IPS DF 19.7 (cell line): ENCODE data around the gene KMT2E.

Experiments used
- DNase-seq: peaks from one replicate; pipeline ENCODE4 v3.0.0-alpha.2; 2013; ENCODE audit warnings: low read depth, low spot score

KMT2E gene

GRCh38 chr7:105079348-105079747 lies 65.3 kb downstream of the KMT2E start:
- no peak for DNase-seq

DNA sequence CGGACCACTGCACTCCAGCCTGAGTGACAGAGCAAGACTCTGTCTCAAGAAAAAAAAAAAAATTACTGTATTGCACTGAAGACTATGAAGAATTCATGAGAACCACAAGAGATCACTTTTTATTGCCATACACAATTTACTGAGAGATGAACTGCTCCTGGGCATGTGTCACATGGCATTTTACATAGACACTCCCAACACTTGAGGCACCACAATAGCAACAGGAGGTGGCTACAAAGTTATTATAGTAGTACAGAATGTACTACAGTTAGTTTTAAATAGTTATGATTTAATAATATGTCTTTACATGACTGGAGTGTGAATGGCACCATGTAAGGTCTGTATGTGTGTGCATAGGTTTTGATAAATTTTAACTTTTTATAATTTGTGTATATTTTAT lies 70.6 kb downstream of the KMT2E start:
- DNase-seq, result no peak

DNA sequence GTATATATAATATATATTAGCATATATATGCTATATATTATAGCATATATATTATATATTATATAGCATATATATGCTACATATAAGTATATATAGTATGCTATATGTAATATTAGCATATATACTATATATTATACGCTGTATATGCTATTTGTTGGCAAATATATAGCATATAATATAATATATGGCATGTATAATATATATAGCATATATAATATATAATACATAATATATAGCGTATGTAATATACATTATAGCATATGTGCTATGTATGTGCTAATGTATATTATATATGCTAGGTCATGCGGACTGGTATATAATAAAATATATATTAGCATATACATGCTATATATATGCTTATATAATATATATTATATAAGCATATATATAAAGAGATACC lies 72.8 kb downstream of the KMT2E start:
- DNase-seq, result no peak

DNA sequence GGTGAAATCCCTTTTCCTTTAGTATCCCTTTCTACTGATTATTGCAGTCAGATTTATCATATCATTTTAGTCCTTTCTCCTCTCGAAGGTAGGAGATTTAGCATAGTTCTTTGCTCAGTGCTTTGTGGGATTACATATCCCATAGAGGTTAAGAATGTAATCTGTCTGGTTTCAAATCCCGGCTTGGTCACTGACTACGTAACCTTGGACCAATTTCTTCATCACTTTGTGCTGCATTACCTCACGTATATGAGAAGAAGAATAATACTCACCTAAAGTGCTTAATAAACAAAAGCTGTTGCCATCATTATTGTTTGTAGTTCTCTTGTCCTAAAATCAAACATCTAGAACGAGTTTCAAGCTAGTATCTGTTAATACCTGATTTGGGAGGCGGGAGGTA lies 74.0 kb downstream of the KMT2E start:
- no peak for DNase-seq

DNA sequence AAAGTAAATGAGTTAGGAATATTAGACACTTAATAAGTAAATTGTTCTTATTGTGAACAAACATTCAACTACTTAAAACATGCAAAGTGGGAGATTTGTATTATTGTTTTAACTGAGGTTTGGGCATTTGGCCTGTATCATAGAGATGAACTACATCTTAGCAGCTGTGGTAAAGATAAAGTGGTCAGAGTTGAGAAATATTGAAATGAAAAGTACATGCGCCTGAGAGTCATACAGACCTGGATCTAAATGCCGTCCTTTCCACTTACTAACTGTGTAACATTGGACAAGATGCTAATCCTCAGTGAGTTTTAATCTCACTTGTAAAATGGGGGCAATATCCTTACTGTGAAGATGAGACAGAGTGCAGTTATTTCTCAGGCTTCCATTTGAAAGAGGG lies 74.5 kb downstream of the KMT2E start:
- no peak for DNase-seq

GRCh38 chr7:105094966-105095365 lies 81.0 kb downstream of the KMT2E start:
- no peak for DNase-seq

- no peak for DNase-seq
These were observed 82.3 kb downstream of the KMT2E start for GRCh38 chr7:105096306-105096705.

- DNase-seq, result no peak
These were observed 83.6 kb downstream of the KMT2E start for GRCh38 chr7:105097619-105098018.

- DNase-seq, result no peak
These were observed 85.0 kb downstream of the KMT2E start for GRCh38 chr7:105098863-105099515.

DNA sequence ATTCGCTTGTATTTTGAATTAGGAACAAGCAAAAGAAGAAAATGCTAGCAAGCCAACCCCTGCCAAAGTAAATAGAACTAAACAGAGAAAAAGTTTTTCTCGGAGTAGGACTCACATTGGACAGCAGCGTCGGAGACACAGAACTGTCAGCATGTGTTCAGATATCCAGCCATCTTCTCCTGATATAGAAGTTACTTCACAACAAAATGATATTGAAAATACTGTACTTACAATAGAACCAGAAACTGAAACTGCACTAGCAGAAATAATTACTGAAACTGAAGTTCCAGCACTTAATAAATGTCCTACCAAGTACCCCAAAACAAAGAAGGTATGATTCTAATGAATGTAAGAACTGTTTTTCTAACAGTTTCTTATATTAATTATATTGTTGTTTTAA lies 87.9 kb downstream of the KMT2E start:
- no peak for DNase-seq

GRCh38 chr7:105102557-105103352 lies 88.8 kb downstream of the KMT2E start:
- no peak for DNase-seq

DNA sequence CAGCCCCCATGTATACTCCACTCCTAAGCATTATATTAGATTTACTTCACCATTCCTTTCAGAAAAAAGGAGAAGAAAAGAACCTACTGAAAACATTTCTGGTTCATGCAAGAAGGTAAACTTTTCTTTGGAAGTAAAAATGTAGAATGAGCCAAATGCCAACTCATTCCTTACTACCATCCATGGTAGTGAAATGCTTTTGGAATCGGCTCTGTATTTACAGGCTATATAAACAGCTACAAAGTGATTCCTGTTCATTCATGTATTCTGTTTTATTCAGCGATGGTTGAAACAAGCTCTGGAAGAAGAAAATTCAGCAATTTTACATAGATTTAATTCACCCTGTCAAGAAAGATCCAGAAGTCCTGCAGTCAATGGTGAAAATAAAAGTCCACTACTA lies 91.6 kb downstream of the KMT2E start:
- DNase-seq, result no peak

DNA sequence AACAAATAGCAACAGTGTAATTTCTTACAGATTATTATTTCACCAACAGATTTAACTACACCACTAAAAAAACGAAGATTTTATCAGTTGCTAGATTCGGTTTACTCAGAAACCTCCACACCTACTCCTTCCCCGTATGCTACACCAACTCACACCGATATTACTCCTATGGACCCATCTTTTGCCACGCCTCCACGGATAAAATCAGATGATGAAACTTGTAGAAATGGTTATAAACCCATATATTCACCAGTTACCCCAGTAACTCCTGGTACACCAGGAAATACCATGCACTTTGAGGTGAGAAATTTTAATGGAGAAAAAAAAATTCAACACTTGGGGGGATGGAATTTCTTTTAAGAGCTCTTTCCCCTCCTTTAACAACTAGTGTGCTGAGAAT lies 92.5 kb downstream of the KMT2E start:
- no peak for DNase-seq

GRCh38 chr7:105107458-105107857 lies 93.5 kb downstream of the KMT2E start:
- no peak for DNase-seq

GRCh38 chr7:105112440-105113418 lies 98.7 kb downstream of the KMT2E start:
- DNase-seq, result no peak

- no peak for DNase-seq
These were observed 104.9 kb downstream of the KMT2E start for GRCh38 chr7:105118612-105119600.

GRCh38 chr7:105122619-105123018 lies 108.6 kb downstream of the KMT2E start:
- no peak for DNase-seq

- DNase-seq, result no peak
These were observed 111.7 kb downstream of the KMT2E start for GRCh38 chr7:105125745-105126144.

DNA sequence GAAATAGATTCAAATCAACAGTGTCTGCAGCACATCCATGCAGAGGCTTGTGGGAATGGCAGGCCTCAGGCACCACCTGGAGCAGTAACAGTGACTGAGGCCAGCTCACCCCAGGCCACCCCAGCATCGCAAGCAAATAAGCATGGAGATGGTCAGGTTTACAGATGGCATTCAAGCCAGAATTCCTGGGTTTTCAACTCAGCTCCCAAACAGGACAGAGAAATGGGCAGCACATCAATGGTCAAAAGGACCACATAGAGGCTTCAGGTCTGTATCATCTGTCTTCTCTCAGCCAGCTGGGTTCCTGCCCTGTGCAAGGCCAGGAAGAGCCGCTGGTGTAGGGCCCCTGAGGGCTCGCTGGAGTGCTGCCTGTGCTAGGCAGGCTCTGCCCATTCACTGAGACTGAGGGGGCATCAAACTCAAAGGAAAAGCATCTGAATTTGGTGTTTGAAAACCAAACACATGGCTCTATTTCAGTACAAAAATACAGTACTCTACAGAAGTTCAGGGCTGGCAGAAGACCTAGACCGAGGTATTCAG lies 112.5 kb downstream of the KMT2E start:
- no peak for DNase-seq

DNA sequence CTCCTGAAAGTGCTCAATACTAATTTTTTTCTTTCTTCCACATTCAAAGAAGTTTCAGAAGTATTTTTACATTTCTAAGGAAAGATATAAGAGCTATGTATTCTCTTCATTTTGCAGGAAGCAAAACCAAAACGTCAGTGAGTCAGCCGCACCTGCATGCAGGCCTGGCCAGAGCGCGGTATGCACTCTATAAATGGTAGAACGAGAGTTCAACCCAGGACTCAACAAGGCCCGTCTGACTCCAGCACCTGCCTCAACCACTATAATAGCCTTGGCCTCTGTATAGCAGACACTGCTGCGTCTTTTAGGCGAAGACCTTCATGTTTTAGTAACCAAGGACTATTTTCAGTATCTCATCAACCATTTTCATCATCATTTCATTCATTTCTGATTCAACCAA lies 113.2 kb downstream of the KMT2E start:
- DNase-seq, result no peak

DNA sequence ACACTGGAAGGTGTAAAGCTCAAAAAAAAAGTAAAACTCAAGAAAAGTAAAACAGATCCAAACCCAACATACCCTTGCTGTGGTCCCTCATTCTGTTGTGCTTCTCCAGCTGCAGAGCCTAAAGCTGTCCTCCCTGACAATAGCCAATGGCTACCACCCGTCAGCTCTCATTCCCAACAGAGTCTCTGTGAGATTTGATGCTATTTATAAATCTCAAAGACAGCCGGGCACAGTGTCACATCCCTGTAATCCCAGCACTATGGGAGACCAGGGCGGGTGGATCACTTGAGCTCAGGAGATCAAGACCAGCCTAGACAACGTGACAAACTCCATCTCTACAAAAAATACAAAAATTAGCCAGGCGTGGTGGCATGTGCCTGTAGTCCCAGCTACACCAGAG lies 116.0 kb downstream of the KMT2E start:
- no peak for DNase-seq
